Pancreas (tissue), 10 donors: ENCODE measurements around the gene ANGEL1. TPM values are rescaled to one million over a fixed set of nuclear protein-coding genes. Genes with fewer than 3 reads are reported as not detected.
A peak's percentile ranks its signal among the peaks of the same experiment; 100 is the strongest.

ENCODE experiments used
- ATAC-seq, 4 donors: fragments of 200-7000 bp; cut with Tn5 transposase; one replicate each; pipeline versions ENCODE4 v1.8.0 to v1.9.1; 2020; ENCODE audit warnings: mild to moderate bottlenecking in 4 of 4, moderate library complexity in 4 of 4
- DNase-seq, 6 donors: peaks; one replicate each; pipeline ENCODE4 v3.0.0-alpha.2; 2020
- FAIRE-seq: peaks from 2 replicates; lab custom pipeline; 2012; peaks lifted over from hg19 to GRCh38; lab: Jason Lieb, UNC
- H3K27ac ChIP-seq, 4 donors: fragments of 200-600 bp; sonication (generic); 1 replicate in 3 of 4; 2 replicates in 1 of 4; pipeline versions ENCODE4 v1.5.0 to v1.8.0; 2020
- H3K27me3 ChIP-seq, 4 donors: fragments of 200-600 bp; one replicate each; pipeline ENCODE4 v1.8.0; 2021
- H3K36me3 ChIP-seq, 3 donors: fragments of 200-600 bp; sonication (generic) in 1 of 3; one replicate each; pipeline versions ENCODE4 v1.5.0 to v1.8.0; 2020 to 2021
- H3K4me1 ChIP-seq, 3 donors: fragments of 200-600 bp; one replicate each; pipeline ENCODE4 v1.8.0; 2021
- H3K4me3 ChIP-seq, 4 donors: fragments of 200-600 bp; sonication (generic) in 2 of 4; one replicate each; pipeline versions ENCODE4 v1.5.0 to v1.8.0; 2020 to 2021
- H3K9me3 ChIP-seq, 4 donors: fragments of 200-600 bp; one replicate each; pipeline ENCODE4 v1.8.0; 2021
- CTCF ChIP-seq, 4 donors: fragments of 200-600 bp; sonication (generic) in 3 of 4; IDR thresholded peaks; one replicate each; pipeline versions ENCODE4 v1.5.0 to v1.8.0; 2021; ENCODE audit warnings: antibody characterized with exemption in 4 of 4
- WGBS, 2 donors: extraction: QIAGEN DNeasy Blood & Tissue Kit; methylation state at CpG; one replicate each; pipeline ENCODE4 v1.1.7; 2013; 5-methylcytosine and 5-hydroxymethylcytosine counted together
- intact Hi-C, 3 donors: fragments of 100-400 bp; cut with DNase I; formaldehyde crosslinking; loops; one replicate each; pipeline versions ENCODE4 v1.11.1 to v1.14.2; 2022
- polyA plus RNA-seq, 2 donors: library from polyadenylated mRNA; stranded (reverse); fragments of 200-250 nt; gene quantifications; one replicate each; pipeline ENCODE4 v1.2.3, GENCODE V29; 2013
- total RNA-seq, 6 donors: library from RNA; stranded (reverse); fragmentation: NEBNext Ultra II Directional in 4 of 6; extraction: Animal tissue kit (Norgen Biotek cat#: 25700) in 4 of 6; gene quantifications; one replicate each; pipeline versions ENCODE4 v1.2.1 to v1.2.4, GENCODE V29; 2021 to 2023
- donor health status: healthy with polysubstance abuse.
- donor health status: DM: no; HTN: no; CAD: no; lungs with moderate emphysema.
- donor health status: DM: no; HTN: no; CAD: no.
- donor health status: control.
- donor health status: control.
- donor health status: Bipolar disorder and iron deficiency.
- donor health status: DM: yes; HTN: yes; CAD: no.
- donor health status: DM: no; HTN: no; CAD: no.
- donor health status: DM: no; HTN: no; CAD: no.
- donor health status: DM: yes; HTN: yes; CAD: no.

Gene ANGEL1
- total and polyA plus RNA-seq, 8 donors: 25.8 to 40.1 (median 30.5) TPM

- Histone ChIP-seq H3K36me3 (no peaks in the 10 kb centered on the region), H3K9me3 (no peaks in the 10 kb centered on the region), H3K4me1 (peaks cover 0 to 3% (median 0%) of the 10 kb centered on the region in 3 donors), H3K27ac (peak overlapping the region in 2 of 4 donors; percentile 26 to 50), H3K4me3 (peak overlapping the region in 3 of 4 donors; percentile 52 to 83 (median 81)), H3K27me3 (no peaks in the 10 kb centered on the region)
- 56% methylated on average over 25 to 26 of the region's 26 CpGs for WGBS, 2 donors
- no peak for FAIRE-seq
- TF ChIP-seq CTCF (IDR thresholded peaks at IDR 0.05): no peak
- intact Hi-C loops: no loop called here
- DNase-seq: no peak
- no peak for ATAC-seq
Observed at GRCh38 chr14:76760331-76761135, 52.1 kb downstream of the ANGEL1 start.

GRCh38 chr14:76759589-76759988 is 53.1 kb downstream of the ANGEL1 start:
- WGBS, 2 donors: 58 to 71% methylated on average over 4 of the region's 4 CpGs
- no peak for FAIRE-seq

DNA sequence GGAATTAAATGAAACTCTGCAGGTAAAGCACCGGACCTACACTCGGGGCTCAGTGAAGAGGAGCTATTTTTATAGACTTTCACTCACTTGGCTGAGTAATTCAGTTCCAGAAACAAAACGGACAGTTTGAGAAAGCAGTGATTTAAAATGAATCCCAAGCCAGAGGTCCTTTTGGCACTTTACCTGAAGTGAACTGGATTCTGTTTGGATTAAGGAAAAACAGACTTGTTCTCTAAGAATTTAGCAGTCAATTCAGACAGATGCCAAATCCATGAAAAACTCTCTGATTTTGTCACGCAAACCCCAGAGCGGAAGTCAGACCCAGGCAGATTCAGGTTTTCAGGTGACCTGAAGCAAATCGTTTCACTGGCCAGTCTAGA is 56.3 kb downstream of the ANGEL1 start:
- no peak overlapping the region for H3K27ac ChIP-seq
- ATAC-seq (no peak), FAIRE-seq (no peak), DNase-seq (no peak)
- intact Hi-C loops: no loop called here
- 62 to 74% methylated on average over 6 of the region's 6 CpGs for WGBS, 2 donors
- no peaks in the 10 kb centered on the region for H3K36me3 ChIP-seq
- H3K4me3 ChIP-seq: no peak overlapping the region
- no peak for TF ChIP-seq CTCF (IDR thresholded peaks at IDR 0.05)
- H3K9me3 ChIP-seq: no peaks in the 10 kb centered on the region
- peaks cover 0 to 3% (median 0%) of the 10 kb centered on the region in 3 donors for H3K4me1 ChIP-seq
- H3K27me3 ChIP-seq: no peaks in the 10 kb centered on the region

More at GRCh38 chr14:76759589-76759988, 53.1 kb downstream of the ANGEL1 start:
- TF ChIP-seq CTCF (IDR thresholded peaks at IDR 0.05): no peak
- no peak for ATAC-seq
- no peak overlapping the region for H3K27ac ChIP-seq
- H3K4me3 ChIP-seq: no peak overlapping the region
- no peaks in the 10 kb centered on the region for H3K27me3 ChIP-seq
- peaks cover 0 to 3% (median 0%) of the 10 kb centered on the region in 3 donors for H3K4me1 ChIP-seq
- intact Hi-C loops: no loop called here
- DNase-seq: no peak
- no peaks in the 10 kb centered on the region for H3K36me3 ChIP-seq
- H3K9me3 ChIP-seq: no peaks in the 10 kb centered on the region

DNA sequence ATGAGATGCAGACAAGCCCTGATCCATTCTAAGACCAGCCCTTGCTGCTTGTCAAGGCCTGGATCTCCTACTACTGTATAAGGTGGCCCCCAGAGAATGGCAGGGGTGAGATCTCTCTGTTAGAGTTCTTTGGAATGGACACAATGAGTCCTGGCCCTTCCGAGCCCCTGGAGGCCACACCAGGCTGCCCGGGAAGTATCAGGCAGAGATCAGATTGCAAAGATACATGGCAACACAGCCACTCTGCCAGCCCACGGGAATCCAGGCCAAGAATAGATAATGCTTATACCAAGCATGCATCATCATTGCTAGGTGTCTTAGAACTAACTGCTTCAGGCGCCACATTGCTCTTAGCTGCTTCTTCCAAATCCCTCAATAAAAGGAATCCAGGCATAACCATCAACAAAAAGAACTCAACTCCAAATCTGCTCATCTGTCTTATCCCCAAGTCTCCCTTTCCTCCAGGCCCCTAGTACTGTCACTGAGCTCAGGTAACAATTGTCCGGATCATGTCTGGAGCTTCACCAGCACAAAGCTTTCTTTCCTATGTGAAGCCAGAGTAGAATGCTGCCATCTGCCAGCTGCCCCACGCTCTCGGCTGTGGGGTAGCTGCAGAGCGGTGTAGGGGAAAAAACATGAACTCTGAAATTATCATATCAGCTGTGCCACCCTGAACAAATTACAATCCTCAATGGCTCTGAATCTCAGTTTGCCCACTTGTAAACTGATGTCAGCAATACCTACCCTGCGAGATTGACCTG is 56.9 kb downstream of the ANGEL1 start:
- Histone ChIP-seq H3K27me3 (no peaks in the 10 kb centered on the region), H3K27ac (no peak overlapping the region), H3K36me3 (no peaks in the 10 kb centered on the region), H3K9me3 (no peaks in the 10 kb centered on the region), H3K4me1 (no peaks in the 10 kb centered on the region), H3K4me3 (no peak overlapping the region)
- FAIRE-seq (no peak), DNase-seq (no peak), ATAC-seq (no peak)
- intact Hi-C loops: no loop called here
- 71 to 75% methylated on average over 9 of the region's 9 CpGs for WGBS, 2 donors
- TF ChIP-seq CTCF (IDR thresholded peaks at IDR 0.05): no peak
